ENCODE results near the gene SH3RF3. TPM values are rescaled to one million over a fixed set of nuclear protein-coding genes. Genes with fewer than 3 reads are reported as not detected.

The SH3RF3 gene
- total and polyA plus RNA-seq, 2 of the 13 experiments (the other 11 are each of a cell fraction or from before 2014, with no cell fraction given): 0.04 TPM; not detected in 1

- TF ChIP-seq ZNF503 (CRISPR knock-in tag; IDR thresholded peaks at IDR 0.05): no peak
- no peak for TF ChIP-seq ZBTB7B (CRISPR knock-in tag; IDR thresholded peaks at IDR 0.05)
- TF ChIP-seq ZNF501 (CRISPR knock-in tag; IDR thresholded peaks at IDR 0.05): 0 out of 2 replicates have a peak, but pooled peaks have one; percentile 35
- peak; percentile 43; the same call in 1 of the 2 replicates for TF ChIP-seq ZFX (CRISPR knock-in tag; IDR thresholded peaks at IDR 0.05; ENCODE audit: low read depth)
- TF ChIP-seq RARA (CRISPR knock-in tag; IDR thresholded peaks at IDR 0.05): 0 out of 2 replicates have a peak, but pooled peaks have one; percentile 8
- no peak for TF ChIP-seq ZNF430 (CRISPR knock-in tag; IDR thresholded peaks at IDR 0.05)
- TF ChIP-seq TEAD3 (CRISPR knock-in tag; optimal IDR thresholded peaks at IDR 0.05; ENCODE audit: borderline replicate concordance): peak; percentile 68
- 0 out of 2 replicates have a peak, but pooled peaks have one; percentile 33 for TF ChIP-seq MEIS2 (CRISPR knock-in tag; IDR thresholded peaks at IDR 0.05)
- TF ChIP-seq ARID5B (CRISPR knock-in tag; IDR thresholded peaks at IDR 0.05): no peak
- TF ChIP-seq NFKBIZ (CRISPR knock-in tag; IDR thresholded peaks at IDR 0.05): no peak
- TF ChIP-seq ZBTB34 (CRISPR knock-in tag; IDR thresholded peaks at IDR 0.05): no peak
- TF ChIP-seq HNF4A (CRISPR knock-in tag; IDR thresholded peaks at IDR 0.05): peak; percentile 66
- TF ChIP-seq PAXIP1 (CRISPR knock-in tag; conservative IDR thresholded peaks at IDR 0.05): 0 out of 2 replicates have a peak, but pooled peaks have one; percentile 23
- TF ChIP-seq ZNF564 (CRISPR knock-in tag; IDR thresholded peaks at IDR 0.05): no peak
Observed at GRCh38 chr2:109535217-109535946, 406.4 kb downstream of the SH3RF3 start (continued).
